OCI-LY1 (cell line): Measurements from ENCODE around the gene OLFML2B.

ENCODE experiments used
- CTCF ChIP-seq: fragments of 200-600 bp; sonication (generic), shearing (Covaris generic); IDR thresholded peaks from 2 replicates; pipeline ENCODE4 v1.5.1; 2017; ENCODE audit warnings: mild to moderate bottlenecking, antibody characterized with exemption, low read length, moderate library complexity, mixed read lengths
- EZH2 ChIP-seq: fragments of 200-600 bp; sonication (generic), shearing (Covaris generic); IDR thresholded peaks from 2 replicates; pipeline ENCODE4 v1.8.0; 2017; ENCODE audit warnings: borderline replicate concordance, mixed run types, mild to moderate bottlenecking, antibody characterized with exemption, low read length, moderate library complexity, mixed read lengths

- TF ChIP-seq CTCF (no peak), EZH2 (no peak)
These were observed 36.6 kb upstream of the OLFML2B start for GRCh38 chr1:162060314-162060713.
